HUDEP-2 (cell line): ENCODE data around the gene FAM170B.

Experiments used
- DNase-seq, 76 experiments: peaks; one replicate each; lab custom pipeline; 2025; ENCODE audit not compliant: unreplicated experiment in 76 of 76; lab: John Stamatoyannopoulos, UW

FAM170B gene

GRCh38 chr10:49170632-49171325, 37.0 kb upstream of the FAM170B start:
- no peak for DNase-seq

- DNase-seq = no peak
Observed at GRCh38 chr10:49169776-49170175, 36.0 kb upstream of the FAM170B start.

- no peak for DNase-seq
Observed at GRCh38 chr10:49168831-49169500, 35.1 kb upstream of the FAM170B start.

DNA sequence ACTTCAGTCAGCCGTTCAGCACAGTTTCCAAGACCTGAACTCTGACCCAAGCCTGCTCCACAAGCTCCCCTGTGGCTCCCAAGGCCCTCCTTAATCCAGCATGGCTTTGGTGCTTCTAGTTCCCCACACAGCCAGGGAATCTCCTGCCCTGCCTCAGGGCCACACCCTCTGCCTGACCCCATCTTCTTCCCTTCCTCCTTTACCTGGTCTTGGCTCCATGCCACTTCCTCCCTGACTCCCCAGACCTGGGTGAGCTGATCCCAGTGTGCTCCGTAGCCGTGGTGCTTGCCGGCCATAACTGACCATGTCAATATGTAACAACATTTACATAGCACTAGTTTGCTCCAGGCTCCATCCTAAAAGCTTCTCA, 34.3 kb upstream of the FAM170B start:
- DNase-seq = no peak

DNA sequence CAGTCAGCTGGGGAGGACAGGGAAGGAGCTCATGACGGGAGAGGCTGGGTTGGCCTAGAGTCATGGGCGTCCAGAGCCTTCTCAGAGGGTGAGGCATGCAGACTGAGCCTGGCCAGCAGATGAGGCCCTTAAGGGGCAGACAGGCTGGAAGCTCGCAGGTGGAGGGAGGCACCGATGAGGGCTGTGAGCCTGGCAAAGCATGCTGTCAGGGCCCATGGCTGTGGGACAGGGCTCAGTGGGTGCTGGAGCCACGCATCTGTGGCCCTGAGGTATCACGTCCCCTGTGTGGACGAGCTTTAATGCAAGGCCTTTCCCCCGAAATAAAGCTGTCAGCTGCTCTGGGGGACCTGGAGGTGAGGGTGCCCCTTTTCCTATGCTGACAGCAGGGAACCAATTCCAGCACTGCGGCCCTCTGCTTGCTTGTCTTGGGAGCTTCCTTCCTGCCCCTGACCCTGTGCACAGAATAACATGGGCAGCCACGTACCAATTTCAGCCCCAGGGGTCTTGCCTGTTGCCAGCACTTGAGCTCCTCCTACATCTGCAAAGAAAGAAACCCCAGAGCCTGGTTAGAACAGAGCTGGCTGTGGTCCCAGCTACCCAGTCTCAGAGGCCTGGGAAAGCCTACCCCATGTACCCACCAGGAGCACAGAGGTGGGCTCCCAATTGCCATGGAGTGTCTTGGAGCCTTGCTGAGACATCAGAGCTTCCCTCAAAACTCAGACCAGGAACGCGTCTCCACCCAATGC, 33.8 kb upstream of the FAM170B start:
- no peak for DNase-seq

DNA sequence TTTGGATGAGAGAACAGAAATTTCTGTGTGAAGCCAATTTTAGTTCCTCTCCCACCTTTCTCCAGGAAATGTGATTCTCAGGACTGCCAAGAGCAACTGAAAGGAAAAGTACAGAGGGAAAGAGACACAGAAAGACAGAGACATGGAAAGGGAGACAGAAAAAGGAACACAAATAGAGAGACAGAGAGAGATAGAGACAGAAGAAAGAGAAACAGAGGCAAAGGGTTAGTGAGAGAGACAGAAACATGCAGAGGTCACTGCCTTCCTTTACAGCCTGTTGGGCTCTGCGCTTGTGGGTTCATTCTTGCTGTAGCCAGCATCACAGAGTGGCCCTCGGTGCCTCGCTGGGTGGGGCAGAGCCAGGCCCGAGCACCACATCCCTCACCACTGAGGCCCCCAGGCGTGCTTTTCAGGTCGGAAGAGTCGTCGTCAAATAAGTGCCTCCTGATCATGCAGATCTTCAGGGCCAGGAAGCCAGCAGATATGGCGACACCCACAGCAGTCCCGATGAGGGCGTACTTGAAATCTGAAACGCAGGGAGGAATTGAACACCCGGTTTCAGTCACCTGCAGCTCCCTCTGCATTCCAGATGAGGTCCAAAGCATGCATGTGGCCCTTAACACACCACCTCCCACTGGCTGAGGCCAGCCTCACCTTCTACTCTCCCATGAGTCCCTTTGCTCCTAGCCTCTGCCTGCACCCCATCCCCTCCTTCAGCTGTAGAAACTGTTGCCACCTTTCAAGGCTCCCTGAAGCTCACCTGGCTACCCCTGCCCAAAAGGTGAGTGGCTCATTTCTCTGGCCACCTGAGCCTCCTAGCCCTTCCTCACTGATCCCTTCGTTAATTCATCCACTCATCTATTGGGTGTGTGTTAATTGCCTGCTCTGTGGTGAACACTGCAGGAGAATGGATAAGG, 32.9 kb upstream of the FAM170B start:
- no peak for DNase-seq

DNA sequence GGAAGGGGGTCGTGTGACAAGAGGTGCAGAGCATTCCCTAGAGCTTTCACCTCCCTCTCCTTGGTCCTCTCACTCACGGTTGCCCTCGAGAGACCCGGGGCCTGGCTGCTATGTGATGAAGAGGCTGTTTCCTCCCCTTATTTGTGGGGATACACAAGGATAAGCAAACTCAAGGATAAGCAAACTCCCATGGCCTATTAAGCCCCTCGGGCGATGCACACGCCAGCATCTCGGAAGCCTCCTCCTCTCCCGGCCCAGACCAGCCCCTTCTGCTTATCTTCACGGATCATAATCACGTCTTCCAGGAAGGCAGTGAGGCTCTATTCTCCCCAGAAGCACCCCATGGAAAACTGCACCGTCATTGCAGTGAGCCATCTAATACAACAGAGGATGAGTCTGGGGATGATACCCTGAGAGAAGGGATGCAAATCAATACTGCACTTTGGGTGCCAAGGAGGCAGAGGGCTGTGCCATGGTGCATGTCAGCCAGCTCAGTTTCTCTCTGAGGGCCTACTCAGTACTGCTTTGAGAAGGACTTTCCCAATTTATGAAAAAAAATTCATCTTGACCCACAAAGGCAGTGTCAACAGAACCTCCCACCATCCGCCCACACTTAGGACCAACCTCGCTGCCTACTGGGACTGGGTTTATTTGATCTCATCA, 32.1 kb upstream of the FAM170B start:
- no peak for DNase-seq

GRCh38 chr10:49165259-49165658, 31.4 kb upstream of the FAM170B start:
- no peak for DNase-seq

DNA sequence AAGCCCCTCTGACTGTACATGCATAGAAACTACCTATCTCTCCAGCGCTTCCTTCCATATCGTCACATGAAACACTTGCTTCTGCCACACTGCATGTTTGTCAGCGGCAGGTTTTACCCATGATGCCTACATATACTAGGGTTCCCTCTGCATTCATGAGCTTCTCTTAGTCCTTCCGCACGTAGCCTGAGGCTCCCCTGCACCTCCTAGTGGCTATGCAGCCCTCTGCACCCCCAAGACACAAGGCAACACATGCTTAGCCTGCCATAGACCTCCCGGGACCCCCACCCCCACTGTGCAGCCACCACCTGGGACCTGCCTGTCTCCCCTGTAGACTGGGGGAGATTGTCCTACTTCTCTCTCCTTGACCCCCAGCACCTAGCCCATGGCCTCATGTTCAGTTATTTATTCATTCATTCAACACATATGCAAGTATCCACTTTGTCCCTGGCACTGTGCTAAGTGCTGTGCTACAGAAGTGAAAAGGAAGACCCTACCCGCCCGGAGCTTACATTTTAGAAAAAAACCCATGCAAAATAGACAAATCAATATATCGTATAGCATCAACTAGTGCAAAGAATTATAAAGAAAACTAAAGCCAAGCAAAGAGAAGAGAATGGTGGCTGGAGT, 30.9 kb upstream of the FAM170B start:
- peak in 13 of 76 experiments; percentile 4 to 31 (median 14) for DNase-seq

- DNase-seq = no peak
Observed at GRCh38 chr10:49163741-49164140, 29.9 kb upstream of the FAM170B start.

GRCh38 chr10:49162761-49163310, 29.0 kb upstream of the FAM170B start:
- no peak for DNase-seq

DNA sequence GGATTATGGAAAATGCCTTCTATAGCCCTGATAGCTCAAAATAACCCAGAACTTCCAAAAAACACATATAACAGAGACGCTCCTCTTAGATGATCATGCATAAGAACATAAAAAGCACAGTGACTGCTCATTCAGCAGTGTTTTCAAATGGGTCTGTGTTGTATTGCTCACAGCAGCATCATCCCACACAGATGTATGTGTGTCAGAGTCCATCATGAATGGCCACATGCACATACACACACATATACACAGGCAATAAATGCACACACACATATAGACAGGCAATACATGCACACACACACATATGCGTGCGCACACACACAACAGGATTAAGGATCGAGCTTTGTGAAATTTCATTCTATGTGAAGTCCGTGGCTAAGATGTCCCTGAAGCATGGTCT, 28.2 kb upstream of the FAM170B start:
- DNase-seq = no peak

DNA sequence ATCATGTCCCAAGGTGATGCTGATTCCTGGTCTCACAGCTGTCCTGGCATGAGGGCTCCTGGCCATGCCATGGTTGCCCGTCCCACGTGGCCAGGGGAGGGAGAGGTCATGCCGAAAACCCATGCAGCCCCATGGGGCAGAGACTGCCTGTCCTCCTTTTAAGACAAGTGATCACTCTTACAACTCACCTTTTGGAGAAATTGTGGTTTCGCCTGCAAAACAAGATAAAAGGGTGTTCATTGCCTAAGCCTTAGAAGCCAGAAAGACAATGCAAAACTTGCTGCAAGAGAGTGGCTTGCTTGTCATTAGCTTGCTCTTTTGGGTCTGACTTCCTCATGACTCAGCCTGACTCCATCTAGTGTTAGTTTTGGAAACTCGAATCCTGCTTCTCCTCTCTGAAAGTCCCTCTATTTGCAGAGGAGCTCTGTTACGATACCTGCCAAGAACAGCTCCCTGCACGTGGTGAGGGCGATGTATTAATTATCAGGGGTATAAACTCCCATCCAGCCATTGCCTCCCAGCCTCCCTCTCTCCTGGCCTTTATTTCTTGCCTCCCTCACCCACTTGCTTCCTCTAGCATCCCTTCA, 27.7 kb upstream of the FAM170B start:
- peak in 3 of 76 experiments; percentile 4 to 19 (median 15) for DNase-seq

DNA sequence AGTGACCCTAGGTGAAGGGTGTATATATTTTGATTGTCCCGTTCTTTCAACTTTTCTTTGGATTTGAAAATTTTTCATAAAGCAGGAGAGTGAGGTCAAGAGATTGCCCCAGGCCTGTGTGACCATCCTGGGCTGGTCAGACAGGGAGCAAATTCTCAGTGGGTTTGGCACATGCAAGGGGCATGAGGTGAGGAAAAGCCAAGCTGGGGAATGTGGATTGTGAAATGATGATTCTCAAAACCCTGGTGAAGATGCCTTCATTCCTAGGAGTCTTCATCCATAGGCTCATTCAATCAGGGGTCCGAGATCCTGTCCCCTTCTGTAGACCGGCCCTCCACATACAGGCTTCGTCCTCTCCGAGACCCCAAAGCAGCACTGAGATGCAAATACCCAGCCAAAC, 27.0 kb upstream of the FAM170B start:
- no peak for DNase-seq

DNA sequence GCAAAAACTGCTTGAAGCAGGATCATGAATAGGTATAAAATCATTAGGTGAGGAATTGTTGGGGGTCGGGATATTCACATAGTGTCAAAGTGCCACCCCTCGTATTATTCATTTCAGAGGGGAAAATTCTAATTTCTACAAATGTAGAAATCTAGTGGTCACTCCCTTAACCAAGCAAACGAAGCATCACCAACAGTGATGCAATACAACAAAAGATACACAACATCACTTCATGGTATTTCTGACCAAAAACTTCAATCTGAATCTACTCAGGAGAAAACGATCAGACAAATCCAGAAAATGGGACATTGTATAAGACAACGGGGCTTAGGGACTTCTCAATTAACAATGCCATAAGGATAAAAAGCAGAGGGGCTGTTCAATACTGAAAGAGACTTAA, 26.3 kb upstream of the FAM170B start:
- DNase-seq = no peak

- no peak for DNase-seq
Observed at GRCh38 chr10:49158915-49159314, 25.1 kb upstream of the FAM170B start.

- no peak for DNase-seq
Observed at GRCh38 chr10:49158404-49158803, 24.6 kb upstream of the FAM170B start.

- no peak for DNase-seq
Observed at GRCh38 chr10:49157229-49157628, 23.4 kb upstream of the FAM170B start.

- DNase-seq = no peak
Observed at GRCh38 chr10:49154641-49155040, 20.8 kb upstream of the FAM170B start.
